Measurements from ENCODE around the gene UBP1. TPM values are rescaled to one million over a fixed set of nuclear protein-coding genes. Genes with fewer than 3 reads are reported as not detected.
A peak's percentile ranks its signal among the peaks of the same experiment; 100 is the strongest.
"Not testable (repeated sequence)": the region's sequence is repeated elsewhere in the genome, so short reads cannot be mapped to it uniquely, and the experiment has no call there.

Gene UBP1, protein sequence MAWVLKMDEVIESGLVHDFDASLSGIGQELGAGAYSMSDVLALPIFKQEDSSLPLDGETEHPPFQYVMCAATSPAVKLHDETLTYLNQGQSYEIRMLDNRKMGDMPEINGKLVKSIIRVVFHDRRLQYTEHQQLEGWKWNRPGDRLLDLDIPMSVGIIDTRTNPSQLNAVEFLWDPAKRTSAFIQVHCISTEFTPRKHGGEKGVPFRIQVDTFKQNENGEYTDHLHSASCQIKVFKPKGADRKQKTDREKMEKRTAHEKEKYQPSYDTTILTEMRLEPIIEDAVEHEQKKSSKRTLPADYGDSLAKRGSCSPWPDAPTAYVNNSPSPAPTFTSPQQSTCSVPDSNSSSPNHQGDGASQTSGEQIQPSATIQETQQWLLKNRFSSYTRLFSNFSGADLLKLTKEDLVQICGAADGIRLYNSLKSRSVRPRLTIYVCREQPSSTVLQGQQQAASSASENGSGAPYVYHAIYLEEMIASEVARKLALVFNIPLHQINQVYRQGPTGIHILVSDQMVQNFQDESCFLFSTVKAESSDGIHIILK
- 59.8 and 86.2 TPM in 2 replicates for total RNA-seq

- DNase-seq (ENCODE audit: low read depth, low spot score): peak; percentile 99
Measured at GRCh38 chr3:33440328-33441224, at the start of gene UBP1. UBP1 (minus strand) TSS chr3:33440405; CDS start chr3:33439848, 557 bp downstream.

DNA sequence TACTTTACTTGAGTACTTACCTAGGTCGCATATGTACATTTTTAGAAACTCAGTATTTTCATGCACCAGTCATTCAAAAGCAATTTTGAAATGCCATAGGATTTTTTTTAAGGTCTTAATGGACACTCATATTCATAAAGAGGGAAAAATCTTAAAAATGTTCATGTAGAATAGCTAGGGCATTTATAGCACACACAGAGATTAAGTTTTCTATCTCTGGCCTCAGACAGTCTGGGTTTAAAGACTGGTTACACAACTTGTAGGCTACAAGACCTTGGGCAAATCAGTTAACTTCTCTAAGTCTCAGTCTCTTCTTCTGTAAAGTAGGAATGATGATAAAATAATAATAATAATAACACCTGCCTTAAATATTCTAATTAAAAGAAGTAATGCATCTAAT lies 48.5 kb upstream of the UBP1 start:
- no peak for DNase-seq (ENCODE audit: low read depth, low spot score)

- DNase-seq (ENCODE audit: low read depth, low spot score): no peak
Measured at GRCh38 chr3:33488246-33488645, 48.0 kb upstream of the UBP1 start.

GRCh38 chr3:33482111-33482521 lies 41.9 kb upstream of the UBP1 start:
- no peak for DNase-seq (ENCODE audit: low read depth, low spot score)

GRCh38 chr3:33474896-33475295 lies 34.7 kb upstream of the UBP1 start:
- DNase-seq (ENCODE audit: low read depth, low spot score): no peak

- no peak for DNase-seq (ENCODE audit: low read depth, low spot score)
Measured at GRCh38 chr3:33473813-33474212, 33.6 kb upstream of the UBP1 start.

- no peak for DNase-seq (ENCODE audit: low read depth, low spot score)
Measured at GRCh38 chr3:33467786-33468185, 27.6 kb upstream of the UBP1 start.

DNA sequence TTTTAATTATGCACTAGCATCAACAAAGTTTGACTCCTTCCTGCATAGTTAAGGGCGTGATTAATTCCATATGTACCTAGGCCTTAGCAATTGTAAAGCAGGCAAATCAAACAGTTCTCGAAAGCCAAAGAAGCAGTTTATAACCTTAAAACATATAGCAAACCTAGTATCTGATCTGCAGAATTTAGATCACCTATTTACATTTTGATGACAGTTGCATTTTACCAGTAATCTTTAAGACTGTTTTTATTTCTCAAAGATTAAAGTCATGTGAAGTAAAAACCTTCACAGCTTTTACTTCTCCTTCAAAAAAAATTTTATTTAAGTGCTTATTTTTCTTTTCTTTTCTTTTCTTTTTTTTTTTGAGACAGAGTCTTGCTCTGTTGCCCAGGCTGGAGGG lies 20.9 kb upstream of the UBP1 start:
- DNase-seq (ENCODE audit: low read depth, low spot score): no peak

- not testable (repeated sequence) for DNase-seq (ENCODE audit: low read depth, low spot score)
Measured at GRCh38 chr3:33459577-33459976, 19.4 kb upstream of the UBP1 start.

GRCh38 chr3:33458446-33458845 lies 18.2 kb upstream of the UBP1 start:
- DNase-seq (ENCODE audit: low read depth, low spot score): no peak

GRCh38 chr3:33456756-33457155 lies 16.6 kb upstream of the UBP1 start:
- no peak for DNase-seq (ENCODE audit: low read depth, low spot score)

- no peak for DNase-seq (ENCODE audit: low read depth, low spot score)
Measured at GRCh38 chr3:33453331-33453761, 13.1 kb upstream of the UBP1 start.

DNA sequence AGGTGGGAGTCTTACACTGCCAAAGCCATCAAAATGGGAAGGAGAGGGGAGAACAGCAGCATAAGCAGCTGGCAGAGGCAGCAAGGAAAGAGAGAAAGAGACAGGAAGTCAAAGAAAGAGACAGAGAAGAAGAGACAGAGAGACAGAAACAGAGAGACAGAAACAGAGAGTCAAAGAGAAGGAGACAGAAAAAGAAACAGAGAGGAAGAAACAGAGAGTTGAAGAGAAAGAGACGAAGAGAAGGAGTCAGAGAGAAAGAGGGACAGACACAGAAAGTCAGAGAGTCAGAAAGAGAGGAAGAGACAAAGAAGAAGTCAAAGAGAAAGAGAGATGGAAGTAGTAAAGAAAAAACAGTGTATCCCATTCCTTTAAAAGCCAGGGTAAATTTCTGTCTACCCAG lies 11.8 kb upstream of the UBP1 start:
- not testable (repeated sequence) for DNase-seq (ENCODE audit: low read depth, low spot score)

GRCh38 chr3:33447958-33448357 lies 7.8 kb upstream of the UBP1 start:
- no peak for DNase-seq (ENCODE audit: low read depth, low spot score)

- DNase-seq (ENCODE audit: low read depth, low spot score): not testable (repeated sequence)
Measured at GRCh38 chr3:33447256-33447625, 7.0 kb upstream of the UBP1 start.

- no peak for DNase-seq (ENCODE audit: low read depth, low spot score)
Measured at GRCh38 chr3:33442190-33442589, 2.0 kb upstream of the UBP1 start.

DNA sequence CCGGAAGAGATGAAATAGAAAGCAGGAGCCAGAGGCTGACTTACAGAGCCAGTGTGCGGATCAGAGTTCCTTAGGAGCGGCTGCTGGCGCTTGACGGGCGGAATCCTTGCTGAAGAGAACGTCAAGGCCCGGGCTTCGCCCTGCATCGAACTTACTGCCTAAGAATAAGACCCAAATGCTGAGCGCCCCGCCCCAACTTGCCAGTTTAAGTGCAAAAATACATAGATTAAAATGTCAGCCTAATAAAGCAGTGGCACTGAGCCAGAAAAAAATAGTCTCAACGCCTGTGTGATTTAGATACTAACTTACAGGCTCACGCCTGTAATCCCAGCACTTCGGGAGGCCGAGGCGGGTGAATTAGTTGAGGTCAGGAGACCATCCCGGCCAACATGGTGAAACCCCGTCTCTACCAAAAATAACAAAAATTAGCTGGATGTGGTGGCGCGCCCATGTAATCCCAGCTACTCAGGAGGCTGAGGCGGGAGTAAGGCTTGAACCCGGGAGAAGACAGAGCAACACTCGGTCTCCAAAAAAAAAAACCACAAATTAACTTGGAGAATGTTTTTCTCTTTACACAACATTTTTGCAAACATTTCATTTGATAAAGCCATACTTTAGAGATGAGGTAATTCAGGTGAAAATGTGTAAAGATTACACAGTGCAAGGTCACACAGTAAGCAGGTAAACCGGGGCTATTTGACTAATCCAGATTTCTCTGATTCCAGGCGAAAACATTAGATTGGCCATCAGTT lies 1.2 kb upstream of the UBP1 start:
- DNase-seq (ENCODE audit: low read depth, low spot score): no peak

DNA sequence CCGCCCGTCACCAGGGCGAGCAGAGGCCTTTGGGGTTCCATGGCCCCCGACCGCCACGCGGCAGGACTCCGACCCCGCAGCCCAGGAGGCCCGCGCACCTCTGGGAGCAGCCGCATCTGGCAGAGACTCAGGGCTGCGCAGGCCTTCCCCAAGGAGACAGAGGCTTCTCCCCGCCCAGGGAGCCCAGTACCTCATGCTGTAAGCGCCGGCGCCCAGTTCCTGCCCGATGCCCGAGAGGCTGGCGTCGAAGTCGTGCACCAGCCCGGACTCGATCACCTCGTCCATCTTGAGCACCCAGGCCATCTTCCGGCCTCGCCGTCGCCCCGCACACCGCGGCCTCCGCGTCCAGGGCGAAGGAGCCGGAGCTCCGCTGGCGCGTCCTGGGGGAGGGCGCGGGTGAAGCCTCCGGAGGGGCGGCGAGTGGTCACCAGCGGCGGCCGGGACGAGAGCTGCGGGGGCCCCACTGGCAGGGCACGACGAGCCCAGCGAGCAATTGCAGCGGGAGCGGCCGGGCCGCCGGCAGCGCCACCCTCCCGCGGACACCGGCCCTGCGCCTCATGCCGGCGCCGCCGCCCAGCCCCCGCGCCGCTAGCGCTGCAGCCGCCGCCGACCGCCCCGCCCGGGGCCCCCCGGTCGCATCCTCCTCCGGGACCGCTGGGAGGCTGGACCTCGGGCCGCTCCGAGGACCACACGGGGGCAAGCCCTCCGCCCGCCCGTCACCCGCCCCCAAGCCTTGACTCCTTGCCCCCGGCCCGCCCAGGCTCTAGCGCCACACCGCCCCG lies 468 bp downstream of the UBP1 start:
- no peak for DNase-seq (ENCODE audit: low read depth, low spot score)

DNA sequence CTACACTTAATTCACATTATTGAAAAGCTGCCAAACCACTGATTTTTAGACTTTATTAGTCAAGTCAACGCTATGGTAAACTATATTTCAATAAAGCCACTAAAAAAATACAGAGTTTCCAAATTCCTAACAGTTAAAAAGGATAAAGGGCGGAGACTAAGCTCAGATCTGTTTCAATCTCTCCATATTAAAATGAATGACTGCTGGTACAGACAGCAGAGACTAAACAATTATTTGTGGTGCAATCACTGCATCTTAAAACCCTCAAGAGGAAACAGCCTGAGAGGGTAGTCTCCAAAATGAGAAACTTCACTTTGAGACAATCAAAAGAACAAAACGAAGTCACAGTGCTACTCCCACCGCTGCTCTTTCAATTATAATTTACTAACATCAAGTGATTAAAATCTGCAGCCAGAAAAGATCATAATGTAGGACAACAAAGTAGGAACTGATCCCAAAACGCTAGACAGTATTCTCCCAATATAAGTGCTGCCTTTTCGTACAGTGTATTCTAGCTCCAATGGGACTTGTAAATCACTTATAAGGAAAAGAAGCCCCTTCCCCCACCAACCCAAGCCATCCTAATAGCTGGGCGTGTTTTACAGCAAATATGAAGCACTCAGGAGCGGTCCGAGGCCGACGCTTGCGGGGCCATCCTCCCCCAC lies 1.2 kb downstream of the UBP1 start:
- no peak for DNase-seq (ENCODE audit: low read depth, low spot score)

DNA sequence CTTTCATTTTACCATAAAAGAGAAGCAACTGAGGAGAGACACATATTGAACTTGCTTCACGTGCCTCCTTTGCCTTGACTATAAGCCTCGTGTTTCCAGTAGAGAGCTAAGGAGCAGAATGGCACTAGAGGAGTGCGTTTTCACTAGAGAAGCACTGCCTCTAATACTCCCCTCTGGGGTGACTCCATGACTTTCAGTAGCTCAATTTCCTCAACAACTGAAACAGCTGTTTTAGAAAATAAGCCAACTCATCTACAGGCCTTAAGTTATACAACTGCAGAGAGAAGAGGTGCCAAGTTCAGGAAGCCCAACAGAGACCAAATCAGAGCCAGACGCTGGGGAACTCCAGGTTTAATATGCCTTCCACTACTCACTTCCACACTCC lies 1.9 kb downstream of the UBP1 start:
- DNase-seq (ENCODE audit: low read depth, low spot score): no peak
